Ectodermal cell (in vitro differentiated cells): ENCODE data around the gene HRAS. TPM values are rescaled to one million over a fixed set of nuclear protein-coding genes. Genes with fewer than 3 reads are reported as not detected.

ENCODE experiments used
- H3K27ac ChIP-seq: 2 replicates; pipeline ENCODE4 v1.7.0; 2013; ENCODE audit warnings: mild to moderate bottlenecking, low read depth, low read length; ENCODE audit not compliant: insufficient read depth, poor library complexity, severe bottlenecking
- H3K27me3 ChIP-seq: 2 replicates; pipeline ENCODE4 v1.7.0; 2013; ENCODE audit warnings: mild to moderate bottlenecking, low read length; ENCODE audit not compliant: insufficient read depth, control insufficient read depth, poor library complexity, severe bottlenecking
- H3K36me3 ChIP-seq: one replicate; pipeline ENCODE4 v1.7.0; 2013; ENCODE audit warnings: low read length; ENCODE audit not compliant: control insufficient read depth, insufficient read depth
- H3K4me1 ChIP-seq: one replicate; pipeline ENCODE4 v1.7.0; 2013; ENCODE audit warnings: low read length; ENCODE audit not compliant: control insufficient read depth, insufficient read depth
- H3K4me3 ChIP-seq: 2 replicates; pipeline ENCODE4 v1.7.0; 2013; ENCODE audit warnings: low read depth, low read length, control low read depth; ENCODE audit not compliant: insufficient read depth
- H3K9me3 ChIP-seq: 2 replicates; pipeline ENCODE4 v1.7.0; 2013; ENCODE audit warnings: mild to moderate bottlenecking, low read length, moderate library complexity; ENCODE audit not compliant: control insufficient read depth
- WGBS, 2 experiments: methylation state at CpG; one replicate each; pipeline ENCODE4 v1.1.7; 2013; ENCODE audit warnings: missing lambda C conversion rate in 2 of 2; 5-methylcytosine and 5-hydroxymethylcytosine counted together
- polyA plus RNA-seq, 4 experiments: library from polyadenylated mRNA; stranded (reverse); fragments of 50-300 nt; gene quantifications; one replicate each; pipeline ENCODE4 v1.2.3, GENCODE V29; 2013

HRAS gene
- 58.3 TPM for polyA plus RNA-seq (2013, experiment 1 of 4)
- 47.5 TPM for polyA plus RNA-seq (2013, experiment 2 of 4)
- polyA plus RNA-seq (2013, experiment 3 of 4), result 31.8 TPM
- polyA plus RNA-seq (2013, experiment 4 of 4), result 40.1 TPM

DNA sequence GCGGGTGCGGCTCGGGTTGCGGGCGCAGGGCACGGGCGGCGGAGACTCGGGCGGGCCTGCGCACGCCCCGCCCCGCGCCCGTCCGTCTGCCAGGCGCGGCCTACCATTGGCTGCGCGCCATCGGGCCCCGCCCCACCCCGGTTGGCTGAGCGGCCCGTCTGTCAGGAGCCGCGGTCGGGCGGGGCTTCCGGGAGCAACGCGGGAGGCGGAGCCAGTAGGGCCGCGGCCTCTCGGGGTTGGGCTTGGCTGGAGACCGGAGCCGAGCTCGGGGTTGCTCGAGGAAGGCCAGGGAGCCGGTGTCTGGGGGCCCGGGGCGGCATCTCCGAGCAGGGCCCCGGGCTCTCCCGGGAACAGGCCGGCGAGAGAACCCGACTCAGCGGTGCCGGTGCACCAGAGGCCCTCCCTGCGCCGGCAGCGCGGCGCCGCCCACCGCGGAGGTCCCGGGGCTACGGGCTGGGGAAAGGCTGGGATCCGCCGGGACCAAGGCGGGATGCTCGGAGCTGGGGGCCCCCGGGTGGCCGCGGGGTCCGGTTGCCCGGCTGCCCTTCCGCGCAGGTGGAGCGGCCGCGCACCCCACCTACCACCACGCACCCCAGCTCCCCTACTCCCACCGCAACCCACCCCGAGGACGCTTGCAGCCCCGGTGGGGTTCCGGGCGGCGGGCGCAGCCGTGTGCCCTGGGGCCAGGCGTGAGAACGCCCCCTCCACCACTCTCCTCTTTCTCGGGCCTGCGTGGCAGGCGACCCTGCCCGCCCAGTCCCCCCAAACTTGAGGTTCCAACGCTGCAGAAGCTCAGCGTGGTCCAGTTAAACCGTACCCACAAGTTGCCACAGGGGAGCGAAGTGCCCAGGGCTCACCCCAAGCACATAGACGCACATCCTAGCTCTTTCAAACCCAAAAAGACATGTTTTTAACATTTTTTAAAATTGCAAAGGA is at the start of gene HRAS:
Gene HRAS (minus strand): TSS at position 58 of the 936 bp plus-strand sequence.
- H3K4me1 ChIP-seq, result peaks cover 19% of the 10 kb centered on the region

DNA sequence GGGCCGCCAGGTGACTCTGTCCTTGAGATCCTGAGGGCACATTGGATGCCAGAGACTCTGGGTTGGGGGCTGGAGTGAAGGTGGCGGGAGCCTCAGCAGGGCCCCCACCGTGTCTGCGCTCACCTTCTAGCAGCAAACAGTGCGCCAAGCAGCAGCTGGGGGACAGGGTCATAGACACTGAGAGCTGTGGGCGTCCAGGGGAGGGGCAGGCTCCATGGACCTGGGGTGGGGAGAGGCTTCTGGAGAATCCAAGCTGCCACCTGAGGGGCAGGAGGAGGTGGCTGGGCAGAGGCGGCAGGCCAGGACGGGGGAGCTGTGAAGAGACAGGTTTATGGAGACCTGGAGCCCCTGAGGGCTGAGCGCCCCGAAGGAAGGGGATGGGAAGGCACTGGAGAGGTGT is 48.9 kb upstream of the HRAS start:
- peaks cover 36% of the 10 kb centered on the region for H3K36me3 ChIP-seq
- 94 to 97% methylated on average over 10 of the region's 10 CpGs for WGBS, 2 experiments
- H3K4me1 ChIP-seq, result no peaks in the 10 kb centered on the region
- H3K4me3 ChIP-seq, result no peak overlapping the region
- no peak overlapping the region for H3K27ac ChIP-seq
- no peaks in the 10 kb centered on the region for H3K9me3 ChIP-seq
- H3K27me3 ChIP-seq, result no peaks in the 10 kb centered on the region

More for the DNA sequence above, at the start of gene HRAS:
- 1 to 2% methylated on average over 97 of the region's 97 CpGs for WGBS, 2 experiments
- Histone ChIP-seq H3K36me3 (peaks cover 22% of the 10 kb centered on the region), H3K9me3 (no peaks in the 10 kb centered on the region), H3K27me3 (peaks cover 30% of the 10 kb centered on the region), H3K27ac (no peak within 1 kb of the TSS), H3K4me3 (peak within 1 kb of the TSS; percentile 82)

DNA sequence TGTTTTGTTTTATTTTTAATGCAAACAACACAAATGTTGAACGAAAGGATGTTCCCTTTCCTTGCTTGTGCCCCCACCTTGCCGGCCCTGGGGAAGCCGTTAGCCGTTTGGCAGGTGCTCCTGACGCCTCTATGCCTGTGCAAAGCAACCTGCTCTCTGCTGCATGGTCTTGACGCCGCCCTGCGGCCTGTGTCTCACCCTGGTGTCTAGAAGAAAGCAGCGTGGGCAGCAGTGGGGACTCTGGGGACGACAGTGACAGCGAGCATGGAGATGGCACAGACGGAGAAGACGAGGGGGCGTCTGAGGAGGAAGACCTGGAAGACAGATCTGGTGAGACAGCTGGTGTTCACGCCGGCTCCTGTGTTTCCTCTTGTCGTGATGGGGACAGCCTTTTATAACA is 46.4 kb upstream of the HRAS start:
- Histone ChIP-seq H3K36me3 (peaks cover 26% of the 10 kb centered on the region), H3K27me3 (no peaks in the 10 kb centered on the region), H3K27ac (no peak overlapping the region), H3K9me3 (no peaks in the 10 kb centered on the region), H3K4me1 (peaks cover 10% of the 10 kb centered on the region), H3K4me3 (no peak overlapping the region)
- WGBS, 2 experiments, result 96% methylated on average over 17 of the region's 17 CpGs

DNA sequence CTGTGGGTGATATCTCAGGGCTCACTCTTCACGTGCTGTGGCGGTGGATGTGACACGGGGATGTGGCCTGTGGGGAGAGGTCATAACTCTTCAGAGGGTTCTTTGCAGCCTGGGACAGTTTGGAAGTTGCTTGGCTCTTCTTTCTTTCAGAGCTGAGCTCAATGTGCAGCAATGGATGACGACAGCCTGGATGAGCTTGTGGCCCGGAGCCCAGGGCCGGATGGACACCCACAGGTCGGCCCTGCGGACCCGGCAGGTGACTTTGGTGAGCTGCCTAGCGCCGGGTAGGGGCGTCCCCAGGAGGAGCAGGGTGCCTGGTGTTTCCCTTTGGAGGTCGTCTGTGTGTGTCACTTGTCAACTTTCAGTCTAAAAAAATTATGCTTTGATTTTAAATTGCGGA is 46.0 kb upstream of the HRAS start:
- H3K4me1 ChIP-seq, result peaks cover 10% of the 10 kb centered on the region
- 95 to 97% methylated on average over 14 of the region's 14 CpGs for WGBS, 2 experiments
- peaks cover 21% of the 10 kb centered on the region for H3K36me3 ChIP-seq
- no peak overlapping the region for H3K4me3 ChIP-seq
- H3K27me3 ChIP-seq, result no peaks in the 10 kb centered on the region
- H3K27ac ChIP-seq, result no peak overlapping the region
- H3K9me3 ChIP-seq, result no peaks in the 10 kb centered on the region

DNA sequence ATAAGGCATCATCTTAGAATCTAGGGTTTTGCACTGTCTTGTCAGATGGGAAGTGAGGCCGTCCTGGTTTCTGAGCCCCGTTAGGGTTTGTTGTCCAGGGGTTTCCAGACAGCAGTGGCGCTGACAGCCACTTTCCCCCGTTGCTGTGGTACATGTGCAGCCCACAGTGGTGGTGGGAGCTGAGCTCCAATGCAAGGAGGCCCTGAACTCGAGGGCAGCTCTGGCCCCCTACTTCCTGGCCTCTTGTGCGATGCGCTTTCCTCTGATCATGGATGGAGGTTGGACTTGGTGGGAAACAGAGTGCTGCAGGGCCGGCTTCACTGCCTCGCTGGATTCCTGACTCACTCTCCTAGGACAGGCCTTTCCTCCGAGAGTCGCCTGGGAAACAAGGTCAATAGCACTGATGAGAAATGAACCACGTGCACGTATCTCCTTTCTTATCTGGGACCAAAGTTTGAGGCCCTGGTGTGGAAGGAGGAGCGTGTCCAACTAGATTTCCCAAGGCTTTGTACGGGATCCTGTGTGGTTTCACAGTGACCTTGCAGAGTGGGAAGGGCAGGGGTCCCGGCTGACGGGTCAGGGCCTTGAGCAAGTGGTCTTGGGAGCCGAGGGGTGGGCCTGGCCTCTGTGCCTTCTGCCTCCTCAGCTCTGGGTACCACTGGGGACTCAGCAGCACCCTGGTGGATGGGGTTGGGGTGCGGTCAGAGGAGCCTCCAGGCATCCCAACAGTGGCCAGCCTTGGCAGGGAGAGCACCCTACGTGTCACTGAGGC is 44.6 kb upstream of the HRAS start:
- 96% methylated on average over 20 of the region's 20 CpGs for WGBS, 2 experiments
- H3K27ac ChIP-seq, result no peak overlapping the region
- no peak overlapping the region for H3K4me3 ChIP-seq
- H3K9me3 ChIP-seq, result no peaks in the 10 kb centered on the region
- peaks cover 10% of the 10 kb centered on the region for H3K4me1 ChIP-seq
- peaks cover 17% of the 10 kb centered on the region for H3K36me3 ChIP-seq
- peaks cover 6% of the 10 kb centered on the region for H3K27me3 ChIP-seq

DNA sequence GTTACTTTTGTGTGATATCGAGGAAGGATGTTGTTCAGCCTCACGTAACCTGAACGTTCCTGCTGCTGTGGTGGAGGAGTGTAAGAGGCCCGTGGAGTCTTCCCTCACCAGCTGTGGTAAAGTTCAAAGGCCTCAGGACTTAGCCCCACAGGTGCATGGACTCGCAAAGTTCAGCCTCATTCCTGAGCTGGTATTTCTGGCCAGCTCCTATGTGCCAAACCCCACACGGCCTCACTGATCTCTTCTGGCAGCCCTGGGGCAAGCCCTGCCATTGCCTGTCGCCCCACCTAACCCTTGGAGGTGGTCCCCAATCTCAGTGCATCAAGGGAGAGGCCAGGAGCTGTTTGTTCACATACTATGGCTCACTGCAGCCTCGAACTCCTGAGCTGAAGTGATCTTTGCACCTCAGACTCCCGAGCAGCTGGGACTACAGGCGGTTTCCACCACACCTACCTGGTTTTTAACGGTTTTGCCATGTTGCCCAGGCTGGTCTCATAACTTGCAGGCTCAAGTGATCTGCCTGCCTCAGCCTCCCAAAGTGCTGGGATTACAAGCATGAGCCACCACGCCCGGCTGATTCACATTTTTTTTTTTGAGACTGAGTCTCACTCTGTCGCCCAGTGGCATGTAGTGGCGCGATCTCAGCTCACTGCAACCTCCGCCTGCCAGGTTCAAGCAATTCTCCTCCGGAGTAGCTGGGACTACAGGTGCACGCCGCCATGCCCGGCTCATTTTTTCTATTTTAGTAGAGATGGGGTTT is 43.1 kb upstream of the HRAS start:
- Histone ChIP-seq H3K4me1 (peaks cover 14% of the 10 kb centered on the region), H3K9me3 (no peaks in the 10 kb centered on the region), H3K27ac (no peak overlapping the region), H3K4me3 (no peak overlapping the region), H3K36me3 (peaks cover 12% of the 10 kb centered on the region), H3K27me3 (peaks cover 16% of the 10 kb centered on the region)
- 94% methylated on average over 21 of the region's 21 CpGs for WGBS, 2 experiments

DNA sequence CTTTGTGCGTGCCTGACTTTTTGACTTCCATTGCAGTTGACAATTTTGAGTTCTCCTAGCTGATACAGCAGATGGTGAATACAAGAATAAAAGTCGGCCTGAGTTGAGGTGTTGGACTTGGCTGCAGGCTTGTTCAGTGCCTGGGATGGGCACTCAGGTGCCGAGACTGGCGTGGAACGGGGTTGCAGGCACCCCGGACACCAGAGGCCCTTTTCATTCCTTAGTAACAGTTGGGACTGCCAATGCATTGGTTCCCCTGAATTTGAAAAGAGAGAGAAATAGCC is 42.2 kb upstream of the HRAS start:
- Histone ChIP-seq H3K9me3 (no peaks in the 10 kb centered on the region), H3K36me3 (peaks cover 7% of the 10 kb centered on the region), H3K27me3 (peaks cover 16% of the 10 kb centered on the region), H3K4me1 (peaks cover 14% of the 10 kb centered on the region), H3K27ac (no peak overlapping the region), H3K4me3 (peak overlapping the region; percentile 66)
- WGBS, 2 experiments, result 84 to 86% methylated on average over 6 of the region's 6 CpGs

DNA sequence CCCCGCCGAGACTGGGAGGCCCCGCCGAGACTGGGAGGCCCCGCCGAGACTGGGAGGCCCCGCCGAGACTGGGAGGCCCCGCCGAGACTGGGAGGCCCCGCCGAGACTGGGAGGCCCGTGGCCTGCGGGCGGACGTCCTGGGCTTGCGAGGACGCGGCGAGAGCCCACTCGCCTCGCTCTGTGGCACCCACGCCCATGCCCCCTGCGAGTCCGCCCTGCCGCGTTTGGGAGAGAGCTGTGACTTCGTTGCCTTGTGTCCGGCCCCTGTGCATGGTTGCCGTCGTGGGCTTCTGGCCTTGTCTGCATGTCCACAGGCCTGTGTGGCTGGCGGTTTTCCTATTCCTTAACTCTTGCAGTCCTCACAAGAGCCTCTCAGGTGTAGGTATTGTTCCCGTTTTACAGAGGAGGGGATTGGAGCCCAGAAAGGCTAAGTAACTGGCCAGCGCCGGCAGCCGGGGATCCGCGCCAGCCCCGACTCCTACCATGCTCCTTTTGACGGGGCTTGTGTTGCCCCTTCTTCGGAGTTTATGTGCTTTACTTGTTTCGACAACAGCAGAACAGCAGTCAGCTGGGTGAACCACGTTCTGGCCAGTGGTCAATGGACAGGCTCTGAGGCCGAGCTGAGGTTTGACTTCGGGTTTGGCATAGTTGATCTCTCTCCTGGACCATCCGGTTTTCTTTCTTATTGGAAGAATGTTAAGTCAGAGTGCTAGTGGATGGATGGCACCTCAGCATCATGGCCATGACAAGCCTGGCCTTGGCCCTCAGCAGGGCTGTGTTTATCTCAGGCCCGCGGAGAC is 41.6 kb upstream of the HRAS start:
- WGBS, 2 experiments, result 8 to 9% methylated on average over 46 of the region's 48 CpGs
- peaks cover 16% of the 10 kb centered on the region for H3K27me3 ChIP-seq
- peak overlapping the region; percentile 66 for H3K4me3 ChIP-seq
- no peaks in the 10 kb centered on the region for H3K9me3 ChIP-seq
- no peak overlapping the region for H3K27ac ChIP-seq
- peaks cover 15% of the 10 kb centered on the region for H3K4me1 ChIP-seq
- H3K36me3 ChIP-seq, result peaks cover 7% of the 10 kb centered on the region

DNA sequence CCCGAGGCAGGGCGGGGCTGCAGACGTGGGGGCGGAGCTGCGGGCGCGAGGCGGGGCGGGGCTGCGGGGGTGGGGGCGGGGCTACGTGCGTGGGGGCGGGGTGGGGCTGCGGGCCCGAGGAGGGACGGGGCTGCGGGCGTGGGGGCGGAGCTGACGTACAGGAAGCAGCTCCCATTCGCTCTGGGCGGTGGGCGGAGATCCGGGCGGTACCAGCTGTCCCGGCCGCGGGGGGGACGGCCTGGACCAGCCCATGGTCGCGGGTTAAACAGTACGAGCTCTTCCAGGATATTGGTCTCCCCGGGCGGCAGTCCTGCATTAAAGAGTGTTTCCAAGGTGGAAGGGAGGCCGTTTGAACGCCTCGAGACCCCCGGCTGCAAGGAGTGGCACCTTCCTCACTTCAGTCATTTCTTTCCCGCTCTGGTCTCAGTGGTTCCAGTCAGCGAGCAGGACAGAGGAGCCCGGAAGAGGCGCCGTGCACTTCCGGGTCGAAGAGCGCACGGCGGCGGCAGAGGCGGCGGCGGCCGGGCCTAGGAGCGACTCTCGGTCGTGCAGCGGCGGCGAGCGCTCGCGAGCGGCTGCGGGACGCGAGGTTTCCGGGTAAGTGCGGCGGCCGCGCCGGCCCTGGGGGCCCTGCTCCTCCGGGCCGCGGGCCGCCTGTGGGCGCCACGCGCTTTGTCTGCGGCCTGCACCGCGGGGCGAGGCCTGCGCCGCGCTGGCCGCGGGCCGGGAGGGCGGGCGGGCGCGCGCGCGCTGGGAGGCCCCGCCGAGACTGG is 40.8 kb upstream of the HRAS start, which contains the start of gene PHRF1:
Gene PHRF1 (plus strand): TSS at position 475 of the 773 bp plus-strand sequence. CDS start 5,043 bp downstream, outside the sequence.
- Histone ChIP-seq H3K27ac (peak within 1 kb of the TSS; percentile 92), H3K9me3 (no peaks in the 10 kb centered on the region), H3K27me3 (peaks cover 16% of the 10 kb centered on the region), H3K36me3 (no peaks in the 10 kb centered on the region), H3K4me3 (peak within 1 kb of the TSS; percentile 66), H3K4me1 (peaks cover 20% of the 10 kb centered on the region)
- 0% methylated on average over 99 of the region's 99 CpGs for WGBS, 2 experiments
